Measurements from ENCODE around the gene TNFRSF8. TPM values are rescaled to one million over a fixed set of nuclear protein-coding genes. Genes with fewer than 3 reads are reported as not detected.

TNFRSF8 gene
- total RNA-seq, 1 donor from 2014 or later = 0.31 TPM

DNA sequence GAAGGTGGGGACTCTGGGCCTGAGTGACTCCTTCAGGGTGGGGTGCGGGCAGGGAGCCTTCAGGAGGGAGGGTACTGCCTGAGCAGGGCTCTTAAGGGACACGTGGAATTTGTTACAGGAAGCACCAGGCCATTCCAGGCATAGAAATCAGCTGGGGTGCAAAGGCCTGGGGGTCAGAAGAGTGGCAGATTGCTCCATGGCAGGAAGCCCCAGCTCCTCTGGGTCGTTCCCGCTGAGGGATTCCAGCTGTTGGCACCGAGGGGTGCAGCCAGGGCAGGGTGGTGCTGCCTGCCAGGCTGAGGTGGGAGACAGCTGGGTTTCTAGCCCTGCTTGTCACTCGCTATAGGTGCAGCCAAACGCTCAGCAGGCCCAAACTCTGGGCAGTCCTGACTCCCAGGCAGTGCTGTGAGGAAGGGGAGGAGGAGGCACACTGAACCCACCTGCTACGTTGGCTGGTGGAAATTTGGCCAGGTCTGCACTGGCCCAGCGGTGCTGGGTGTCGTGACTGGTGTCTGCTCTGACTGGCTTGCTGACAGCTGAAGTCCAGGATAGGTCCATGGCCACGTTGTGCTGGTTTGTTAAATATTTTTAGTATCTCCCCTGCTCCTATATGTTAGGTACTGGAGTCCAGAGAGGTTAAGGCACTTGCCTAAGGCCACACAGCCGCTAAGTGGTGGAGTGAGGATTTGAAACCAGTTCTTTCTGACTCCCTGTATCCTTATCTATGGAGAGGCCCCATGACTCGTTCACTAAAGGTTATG, 123.0 kb downstream of the TNFRSF8 start:
- Mint-ChIP-seq H3K27me3 (ENCODE audit: low read depth) (peaks cover 4% of the 10 kb centered on the region), H3K36me3 (no peaks in the 10 kb centered on the region), H3K27ac (no peak overlapping the region), H3K9me3 (no peaks in the 10 kb centered on the region), H3K4me3 (no peak overlapping the region), H3K4me1 (peaks cover 21% of the 10 kb centered on the region)
- TF ChIP-seq, protein P1, sequence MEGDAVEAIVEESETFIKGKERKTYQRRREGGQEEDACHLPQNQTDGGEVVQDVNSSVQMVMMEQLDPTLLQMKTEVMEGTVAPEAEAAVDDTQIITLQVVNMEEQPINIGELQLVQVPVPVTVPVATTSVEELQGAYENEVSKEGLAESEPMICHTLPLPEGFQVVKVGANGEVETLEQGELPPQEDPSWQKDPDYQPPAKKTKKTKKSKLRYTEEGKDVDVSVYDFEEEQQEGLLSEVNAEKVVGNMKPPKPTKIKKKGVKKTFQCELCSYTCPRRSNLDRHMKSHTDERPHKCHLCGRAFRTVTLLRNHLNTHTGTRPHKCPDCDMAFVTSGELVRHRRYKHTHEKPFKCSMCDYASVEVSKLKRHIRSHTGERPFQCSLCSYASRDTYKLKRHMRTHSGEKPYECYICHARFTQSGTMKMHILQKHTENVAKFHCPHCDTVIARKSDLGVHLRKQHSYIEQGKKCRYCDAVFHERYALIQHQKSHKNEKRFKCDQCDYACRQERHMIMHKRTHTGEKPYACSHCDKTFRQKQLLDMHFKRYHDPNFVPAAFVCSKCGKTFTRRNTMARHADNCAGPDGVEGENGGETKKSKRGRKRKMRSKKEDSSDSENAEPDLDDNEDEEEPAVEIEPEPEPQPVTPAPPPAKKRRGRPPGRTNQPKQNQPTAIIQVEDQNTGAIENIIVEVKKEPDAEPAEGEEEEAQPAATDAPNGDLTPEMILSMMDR (IDR thresholded peaks at IDR 0.05; ENCODE audit: unreplicated experiment) = no peak
- no peak for DNase-seq (ENCODE audit: low spot score in 2 of 2, unreplicated experiment in 2 of 2)

DNA sequence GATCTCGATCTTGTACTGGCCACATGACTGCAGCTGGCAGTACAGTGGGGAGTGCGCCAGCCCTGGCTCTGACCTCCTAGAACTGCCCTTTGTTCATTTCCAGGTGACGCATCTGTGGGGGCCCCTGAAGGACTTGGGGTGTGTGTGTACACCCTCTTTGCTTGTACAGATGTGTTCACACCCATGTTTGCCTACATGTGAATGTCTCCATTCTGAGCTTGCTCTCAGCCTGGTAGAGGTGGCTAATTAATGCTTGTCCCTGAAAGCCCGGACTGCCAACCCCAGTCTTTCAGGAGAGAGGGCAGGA, 123.5 kb downstream of the TNFRSF8 start:
- TF ChIP-seq, protein P1 (IDR thresholded peaks at IDR 0.05; ENCODE audit: unreplicated experiment) = no peak
- peaks cover 21% of the 10 kb centered on the region for H3K4me1 Mint-ChIP-seq
- DNase-seq (ENCODE audit: low spot score in 2 of 2, unreplicated experiment in 2 of 2) = no peak
- no peaks in the 10 kb centered on the region for H3K36me3 Mint-ChIP-seq
- H3K27me3 Mint-ChIP-seq (ENCODE audit: low read depth) = peaks cover 9% of the 10 kb centered on the region
- H3K4me3 Mint-ChIP-seq = no peak overlapping the region
- H3K27ac Mint-ChIP-seq = no peak overlapping the region
- no peaks in the 10 kb centered on the region for H3K9me3 Mint-ChIP-seq

DNA sequence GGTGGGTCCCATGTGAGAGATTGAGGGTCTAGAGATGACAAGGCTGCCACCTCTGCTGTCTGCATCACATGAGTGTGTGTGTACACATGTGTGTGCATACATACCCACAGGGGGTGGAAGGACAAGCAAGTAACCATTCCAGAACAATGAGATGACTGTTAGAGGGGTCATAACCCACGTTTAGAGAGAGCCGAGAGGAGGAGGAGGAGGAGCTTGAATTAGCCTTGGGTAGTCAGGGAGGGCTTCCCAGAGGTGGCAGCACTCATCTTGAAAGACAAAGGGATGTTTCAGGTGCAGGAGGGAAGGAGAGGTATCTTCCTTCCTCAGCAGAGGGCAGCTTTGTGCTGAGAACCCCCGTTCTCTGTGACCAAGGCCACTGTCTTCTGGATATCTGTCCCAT, 125.0 kb downstream of the TNFRSF8 start:
- Mint-ChIP-seq H3K36me3 (no peaks in the 10 kb centered on the region), H3K27ac (no peak overlapping the region), H3K27me3 (ENCODE audit: low read depth) (peaks cover 11% of the 10 kb centered on the region), H3K4me3 (no peak overlapping the region), H3K9me3 (no peaks in the 10 kb centered on the region), H3K4me1 (peaks cover 21% of the 10 kb centered on the region)
- no peak for DNase-seq (ENCODE audit: low spot score in 2 of 2, unreplicated experiment in 2 of 2)
- TF ChIP-seq, protein P1 (IDR thresholded peaks at IDR 0.05; ENCODE audit: unreplicated experiment) = no peak

DNA sequence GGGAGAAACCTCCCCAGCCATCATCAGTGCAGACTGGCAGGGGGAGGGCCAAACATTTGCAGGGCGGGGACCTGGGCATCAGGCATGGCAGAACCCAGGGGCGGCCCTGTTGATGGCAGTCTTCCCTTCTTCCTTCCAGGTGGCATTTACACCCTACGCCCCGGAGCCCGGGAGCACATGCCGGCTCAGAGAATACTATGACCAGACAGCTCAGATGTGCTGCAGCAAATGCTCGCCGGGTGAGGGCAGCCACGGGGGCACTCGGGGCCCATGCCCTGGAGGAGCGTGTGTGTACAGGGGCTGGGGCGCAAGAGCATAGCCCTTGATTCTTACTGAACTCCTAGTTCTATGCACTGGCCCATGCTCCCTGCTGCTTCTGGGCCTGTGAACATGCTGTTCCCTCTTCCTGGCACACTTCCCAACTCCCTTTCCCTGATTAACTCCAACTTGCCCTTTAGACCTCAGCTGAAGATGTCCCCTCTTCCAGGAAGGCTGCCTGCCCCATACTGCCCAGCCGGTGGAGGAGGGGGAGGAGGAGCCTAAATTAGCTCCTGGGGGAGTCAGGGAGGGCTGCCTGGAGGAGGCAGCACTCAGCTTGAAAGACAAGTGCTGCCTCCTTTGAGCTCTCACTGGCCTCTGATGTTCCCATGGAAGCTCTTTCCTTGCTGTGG, 125.7 kb downstream of the TNFRSF8 start:
- H3K27me3 Mint-ChIP-seq (ENCODE audit: low read depth) = peaks cover 11% of the 10 kb centered on the region
- no peak overlapping the region for H3K27ac Mint-ChIP-seq
- no peak for DNase-seq (ENCODE audit: low spot score in 2 of 2, unreplicated experiment in 2 of 2)

DNA sequence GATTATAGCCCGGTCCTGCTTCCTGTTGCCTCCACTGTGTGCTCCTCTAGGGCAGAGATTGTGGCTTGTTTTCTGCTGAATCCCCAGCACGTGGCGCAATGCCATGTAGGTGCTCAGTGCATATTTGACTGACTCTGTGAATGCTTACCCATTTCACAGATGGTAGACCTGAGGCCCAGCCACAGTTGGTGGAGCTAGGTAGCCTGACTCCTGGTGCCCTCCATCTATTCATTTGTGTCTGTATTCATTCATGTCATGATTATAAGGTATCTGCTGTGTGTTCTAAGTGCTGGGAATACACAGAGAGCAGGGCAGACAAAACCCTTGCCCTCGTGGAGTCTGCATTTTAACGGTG, 126.2 kb downstream of the TNFRSF8 start:
- Mint-ChIP-seq H3K36me3 (no peaks in the 10 kb centered on the region), H3K27me3 (ENCODE audit: low read depth) (peaks cover 11% of the 10 kb centered on the region), H3K4me1 (peaks cover 14% of the 10 kb centered on the region), H3K4me3 (no peak overlapping the region), H3K9me3 (no peaks in the 10 kb centered on the region), H3K27ac (no peak overlapping the region)
- no peak for DNase-seq (ENCODE audit: low spot score in 2 of 2, unreplicated experiment in 2 of 2)
- TF ChIP-seq, protein P1 (IDR thresholded peaks at IDR 0.05; ENCODE audit: unreplicated experiment) = no peak

More for the DNA sequence above, 125.7 kb downstream of the TNFRSF8 start:
- TF ChIP-seq, protein P1 (IDR thresholded peaks at IDR 0.05; ENCODE audit: unreplicated experiment) = no peak
- Mint-ChIP-seq H3K4me1 (peaks cover 19% of the 10 kb centered on the region), H3K36me3 (no peaks in the 10 kb centered on the region), H3K9me3 (no peaks in the 10 kb centered on the region), H3K4me3 (no peak overlapping the region)

Data from mesothelial cell of epicardium (in vitro differentiated cells).